Measurements from ENCODE around the gene AFF3. TPM values are rescaled to one million over a fixed set of nuclear protein-coding genes. Genes with fewer than 3 reads are reported as not detected.

AFF3 gene
- total and polyA plus RNA-seq, 2 of the 4 experiments (the other 2 are of a cell fraction) = 12.9 to 14.3 TPM

DNA sequence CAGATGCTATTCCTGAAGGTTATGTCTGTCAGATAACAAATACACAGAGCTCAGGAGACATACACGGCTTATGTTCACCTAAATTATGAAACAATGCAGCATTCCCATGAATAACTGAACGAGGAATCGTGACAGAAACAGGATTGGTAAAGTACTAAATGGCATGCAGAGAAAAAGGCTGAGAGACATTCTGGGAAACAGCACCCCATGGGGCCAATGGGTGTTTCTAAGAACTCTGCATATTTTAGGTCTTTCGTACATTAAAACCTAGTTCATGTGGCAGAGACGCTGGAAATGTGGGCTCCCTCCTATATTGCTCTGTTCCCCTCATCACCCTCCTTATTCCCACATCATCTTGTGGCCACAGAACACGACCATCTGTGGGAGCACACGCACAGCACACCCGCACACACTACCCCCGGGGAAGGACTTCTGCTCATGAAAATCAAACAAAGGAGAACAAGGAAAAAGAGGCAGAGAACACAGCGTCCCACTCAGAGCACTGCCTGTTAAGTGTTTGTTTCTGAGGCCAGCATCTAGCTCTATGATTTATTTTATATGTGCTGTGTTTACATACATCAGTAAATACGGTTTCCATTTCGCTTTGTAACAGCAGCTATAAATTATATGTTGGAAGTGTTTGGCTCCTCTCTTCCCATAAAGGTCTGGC is 143.6 kb downstream of the AFF3 start:
- no CpG with 5 or more reads among the region's 12 CpGs for WGBS, 2 experiments (ENCODE audit: extremely low coverage in 2 of 2, insufficient read length in 1 of 2)
- no TSS peak for BruUV-seq (replicated peaks)
- ATAC-seq (ENCODE audit: low read depth) = peak; percentile 66

More for the DNA sequence above, 143.6 kb downstream of the AFF3 start:
- H2BK120ac ChIP-seq (ENCODE audit: low read depth, low read length) = peak overlapping the region; percentile 52; the same call in 1 of the 2 replicates
- H3K4me1 ChIP-seq (ENCODE audit: control insufficient read depth, insufficient read depth, low read length) = peaks cover 8% of the 10 kb centered on the region
- no peaks in the 10 kb centered on the region for H3K9me3 ChIP-seq (ENCODE audit: control insufficient read depth, insufficient read depth, low read length)
- no peak overlapping the region for H2AK9ac ChIP-seq (replicated peaks; ENCODE audit: low read depth, low read length, poor library complexity)
- H3K14ac ChIP-seq (replicated peaks; ENCODE audit: low read depth, low read length) = peak overlapping the region; percentile 27; the same call in 1 of the 2 replicates
- peak overlapping the region; percentile 82 for H4K5ac ChIP-seq (ENCODE audit: low read depth, low read length)
- POLR2A ChIA-PET (ENCODE audit: unreplicated experiment) = no interaction called here
- H3K23ac ChIP-seq (ENCODE audit: low read depth, low read length) = peak overlapping the region; percentile 41; the same call in 1 of the 2 replicates
- dilution Hi-C loops (cut with HindIII; ENCODE audit: low sequenced_read_pairs, unreplicated experiment) = no loop called here
- H4K91ac ChIP-seq (ENCODE audit: insufficient read depth, low read depth, low read length) = peak overlapping the region; percentile 87
- H4K8ac ChIP-seq (ENCODE audit: low read depth in 2 of 2, low read length in 2 of 2) = peak overlapping the region; percentile 27 to 32; a peak in 2 of 4 replicates
- in situ Hi-C loops (cut with MboI; ENCODE audit: low sequenced_read_pairs) = no loop called here
- intact Hi-C loops (cut with micrococcal nuclease) = no loop called here
- H3K4ac ChIP-seq (ENCODE audit: low read depth, low read length) = peak overlapping the region; percentile 70
- no peaks in the 10 kb centered on the region for H3K27me3 ChIP-seq (ENCODE audit: control insufficient read depth, insufficient read depth, low read length)
- no peak overlapping the region; the same call in 1 of the 2 replicates for H2AK5ac ChIP-seq (ENCODE audit: low read depth, low read length)
- H3K18ac ChIP-seq (ENCODE audit: low read depth, low read length) = peak overlapping the region; percentile 91
- peak overlapping the region; percentile 55 for H3K9ac ChIP-seq (ENCODE audit: low read depth, low read length)
- H2BK5ac ChIP-seq (ENCODE audit: low read depth, low read length, poor library complexity, severe bottlenecking) = no peak overlapping the region
- H3K4me2 ChIP-seq (ENCODE audit: low read depth, low read length) = peak overlapping the region; percentile 38
- TF ChIP-seq NFE2L2 (IDR thresholded peaks at IDR 0.05; ENCODE audit: low read depth, low read length) (no peak), BHLHE40 (IDR thresholded peaks at IDR 0.05; ENCODE audit: low read depth, low read length) (no peak), CHD1 (IDR thresholded peaks at IDR 0.05; ENCODE audit: low read depth, low read length) (no peak), MAZ (IDR thresholded peaks at IDR 0.05; ENCODE audit: borderline replicate concordance, low read depth, low read length) (no peak), RAD21 (IDR thresholded peaks at IDR 0.05; ENCODE audit: low read length) (no peak), MAFK (IDR thresholded peaks at IDR 0.05; ENCODE audit: low read depth, low read length) (no peak), RCOR1 (IDR thresholded peaks at IDR 0.05; ENCODE audit: insufficient replicate concordance, low read length) (no peak), CEBPB (IDR thresholded peaks at IDR 0.05; ENCODE audit: low read depth, low read length) (no peak), SMC3 (IDR thresholded peaks at IDR 0.05; ENCODE audit: low read depth, low read length) (no peak)
- TF ChIP-seq, protein P1, sequence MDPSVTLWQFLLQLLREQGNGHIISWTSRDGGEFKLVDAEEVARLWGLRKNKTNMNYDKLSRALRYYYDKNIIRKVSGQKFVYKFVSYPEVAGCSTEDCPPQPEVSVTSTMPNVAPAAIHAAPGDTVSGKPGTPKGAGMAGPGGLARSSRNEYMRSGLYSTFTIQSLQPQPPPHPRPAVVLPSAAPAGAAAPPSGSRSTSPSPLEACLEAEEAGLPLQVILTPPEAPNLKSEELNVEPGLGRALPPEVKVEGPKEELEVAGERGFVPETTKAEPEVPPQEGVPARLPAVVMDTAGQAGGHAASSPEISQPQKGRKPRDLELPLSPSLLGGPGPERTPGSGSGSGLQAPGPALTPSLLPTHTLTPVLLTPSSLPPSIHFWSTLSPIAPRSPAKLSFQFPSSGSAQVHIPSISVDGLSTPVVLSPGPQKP (IDR thresholded peaks at IDR 0.05; ENCODE audit: borderline replicate concordance, low read depth, low read length) = no peak
- TF ChIP-seq, protein P2, sequence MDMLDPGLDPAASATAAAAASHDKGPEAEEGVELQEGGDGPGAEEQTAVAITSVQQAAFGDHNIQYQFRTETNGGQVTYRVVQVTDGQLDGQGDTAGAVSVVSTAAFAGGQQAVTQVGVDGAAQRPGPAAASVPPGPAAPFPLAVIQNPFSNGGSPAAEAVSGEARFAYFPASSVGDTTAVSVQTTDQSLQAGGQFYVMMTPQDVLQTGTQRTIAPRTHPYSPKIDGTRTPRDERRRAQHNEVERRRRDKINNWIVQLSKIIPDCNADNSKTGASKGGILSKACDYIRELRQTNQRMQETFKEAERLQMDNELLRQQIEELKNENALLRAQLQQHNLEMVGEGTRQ (IDR thresholded peaks at IDR 0.05; ENCODE audit: low read depth, low read length) = no peak
- no peaks in the 10 kb centered on the region for H4K20me1 ChIP-seq (ENCODE audit: insufficient read depth, low read length)
- DNase-seq = no peak
- H3K56ac ChIP-seq (ENCODE audit: extremely low read depth, insufficient read depth, low read length) = no peak overlapping the region
- no peak overlapping the region for H3K4me3 ChIP-seq (ENCODE audit: insufficient read depth, low read depth, low read length)
- 0 out of 3 replicates have a peak overlapping the region, but pooled peaks have one; percentile 34 for H2BK15ac ChIP-seq (ENCODE audit: low read depth, low read length)
- peak overlapping the region; percentile 80; the same call in 1 of the 2 replicates for H3K27ac ChIP-seq (ENCODE audit: insufficient read depth, low read length)
- peak overlapping the region; percentile 30; the same call in 1 of the 2 replicates for H2BK20ac ChIP-seq (ENCODE audit: low read depth, low read length)
- peak overlapping the region; percentile 9 for H2AFZ ChIP-seq (replicated peaks; ENCODE audit: low read length, poor library complexity)
- H3K79me1 ChIP-seq (ENCODE audit: low read depth in 1 of 2, low read length in 2 of 2) = peaks cover 15 to 34% of the 10 kb centered on the region in 2 experiments; a peak in 2 of 4 replicates
- CTCF ChIA-PET = interaction anchor here (0.6 kb wide), 1 partner anchor 193 kb away, joined by 7 read pairs; no protein-coding TSS in a partner anchor
- peaks cover 26% of the 10 kb centered on the region for H3K36me3 ChIP-seq (ENCODE audit: control insufficient read depth, insufficient read depth, low read length)
- H3K9me1 ChIP-seq (ENCODE audit: insufficient read depth, low read length) = peaks cover 19% of the 10 kb centered on the region

All from IMR-90 (cell line).